MM.1S (cell line): ENCODE data around the gene THAP10.

Experiments used
- DNase-seq: peaks from one replicate; pipeline ENCODE4 v3.0.0-alpha.2; 2015
- H2AFZ ChIP-seq: fragments of 300-600 bp; sonication (generic); 2 replicates; pipeline ENCODE4 v1.6.0; 2016; ENCODE audit warnings: antibody characterized with exemption, low read length
- H3F3A ChIP-seq: fragments of 300-600 bp; sonication (generic); 2 replicates; pipeline ENCODE4 v1.6.1; 2016; ENCODE audit warnings: mild to moderate bottlenecking, antibody characterized with exemption, low read length, moderate library complexity, mixed read lengths; ENCODE audit not compliant: insufficient read depth
- H3K27ac ChIP-seq: fragments of 300-600 bp; sonication (generic); 2 replicates; pipeline ENCODE4 v1.5.1; 2016; ENCODE audit warnings: mild to moderate bottlenecking, low read length
- H3K27me3 ChIP-seq: fragments of 300-600 bp; sonication (generic); replicated peaks from 2 replicates; pipeline ENCODE4 v1.6.0; 2016; ENCODE audit warnings: low read length; ENCODE audit not compliant: insufficient read depth
- H3K36me3 ChIP-seq: fragments of 300-600 bp; sonication (generic); replicated peaks from 2 replicates; pipeline ENCODE4 v1.6.1; 2016; ENCODE audit warnings: mild to moderate bottlenecking, low read length, mixed read lengths; ENCODE audit not compliant: insufficient read depth
- H3K4me1 ChIP-seq: fragments of 300-600 bp; sonication (generic); 2 replicates; pipeline ENCODE4 v1.6.1; 2016; ENCODE audit warnings: low read length, mixed read lengths
- H3K4me2 ChIP-seq: fragments of 300-600 bp; sonication (generic); 2 replicates; pipeline ENCODE4 v1.6.0; 2016; ENCODE audit warnings: low read depth, low read length
- H3K4me3 ChIP-seq: fragments of 300-600 bp; sonication (generic); 2 replicates; pipeline ENCODE4 v1.5.1; 2016; ENCODE audit warnings: low read length, mixed read lengths
- H3K79me2 ChIP-seq: fragments of 300-600 bp; sonication (generic); 2 replicates; pipeline ENCODE4 v1.6.1; 2016; ENCODE audit warnings: mixed run types, low read length, mixed read lengths
- H3K9ac ChIP-seq: fragments of 300-600 bp; sonication (generic); 2 replicates; pipeline ENCODE4 v1.6.1; 2016; ENCODE audit warnings: low read length, mixed read lengths
- H3K9me2 ChIP-seq: fragments of 300-600 bp; sonication (generic); replicated peaks from 2 replicates; pipeline ENCODE4 v1.6.1; 2016; ENCODE audit warnings: mild to moderate bottlenecking, low read length, mixed read lengths; ENCODE audit not compliant: insufficient read depth
- H3K9me3 ChIP-seq: fragments of 300-600 bp; sonication (generic); replicated peaks from 2 replicates; pipeline ENCODE4 v1.6.1; 2016; ENCODE audit warnings: mild to moderate bottlenecking, low read length, mixed read lengths; ENCODE audit not compliant: insufficient read depth
- H4K20me1 ChIP-seq: fragments of 300-600 bp; sonication (generic); 2 replicates; pipeline ENCODE4 v1.6.1; 2016; ENCODE audit warnings: mild to moderate bottlenecking, low read length, moderate library complexity, mixed read lengths; ENCODE audit not compliant: insufficient read depth
- EZH2 ChIP-seq: fragments of 300-600 bp; sonication (generic); optimal IDR thresholded peaks from 2 replicates; pipeline ENCODE3; 2017; ENCODE audit warnings: low read depth, mild to moderate bottlenecking, antibody characterized with exemption, low read length, mixed read lengths
- EZH2phosphoT487 ChIP-seq: fragments of 300-600 bp; sonication (generic); IDR thresholded peaks from 2 replicates; pipeline ENCODE4 v1.6.1; 2018; ENCODE audit warnings: antibody characterized with exemption, low read length
- TF ChIP-seq, protein P1 (sequence below): fragments of 300-600 bp; sonication (generic); IDR thresholded peaks from 2 replicates; pipeline ENCODE4 v1.5.1; 2016; ENCODE audit warnings: antibody characterized with exemption, low read length, mixed read lengths

THAP10 gene

DNA sequence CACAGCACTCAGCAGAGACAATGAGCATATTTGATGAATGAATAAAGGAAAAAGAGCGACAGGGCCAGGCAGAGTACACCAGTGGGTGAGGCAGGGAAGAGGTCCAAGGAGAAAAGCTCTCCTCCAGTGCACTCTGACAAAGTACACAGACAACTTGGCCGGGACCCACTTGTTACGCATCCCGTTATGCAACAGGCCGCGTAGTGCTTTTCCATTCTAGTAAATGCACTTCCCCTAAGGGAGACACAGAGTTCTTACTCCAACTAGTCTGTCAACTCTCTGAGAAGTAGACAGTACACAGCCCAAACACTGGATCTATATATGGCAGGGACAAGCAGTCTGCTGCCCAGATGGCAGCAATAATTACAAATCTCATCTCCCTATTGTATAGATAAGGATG lies 56.8 kb downstream of the THAP10 start:
- TF ChIP-seq, protein P1, sequence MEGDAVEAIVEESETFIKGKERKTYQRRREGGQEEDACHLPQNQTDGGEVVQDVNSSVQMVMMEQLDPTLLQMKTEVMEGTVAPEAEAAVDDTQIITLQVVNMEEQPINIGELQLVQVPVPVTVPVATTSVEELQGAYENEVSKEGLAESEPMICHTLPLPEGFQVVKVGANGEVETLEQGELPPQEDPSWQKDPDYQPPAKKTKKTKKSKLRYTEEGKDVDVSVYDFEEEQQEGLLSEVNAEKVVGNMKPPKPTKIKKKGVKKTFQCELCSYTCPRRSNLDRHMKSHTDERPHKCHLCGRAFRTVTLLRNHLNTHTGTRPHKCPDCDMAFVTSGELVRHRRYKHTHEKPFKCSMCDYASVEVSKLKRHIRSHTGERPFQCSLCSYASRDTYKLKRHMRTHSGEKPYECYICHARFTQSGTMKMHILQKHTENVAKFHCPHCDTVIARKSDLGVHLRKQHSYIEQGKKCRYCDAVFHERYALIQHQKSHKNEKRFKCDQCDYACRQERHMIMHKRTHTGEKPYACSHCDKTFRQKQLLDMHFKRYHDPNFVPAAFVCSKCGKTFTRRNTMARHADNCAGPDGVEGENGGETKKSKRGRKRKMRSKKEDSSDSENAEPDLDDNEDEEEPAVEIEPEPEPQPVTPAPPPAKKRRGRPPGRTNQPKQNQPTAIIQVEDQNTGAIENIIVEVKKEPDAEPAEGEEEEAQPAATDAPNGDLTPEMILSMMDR, result no peak
- TF ChIP-seq EZH2 (no peak), EZH2phosphoT487 (no peak)
- no peaks in the 10 kb centered on the region for H3F3A ChIP-seq

GRCh38 chr15:70834999-70835398 lies 57.2 kb downstream of the THAP10 start:
- H3K79me2 ChIP-seq, result no peaks in the 10 kb centered on the region
- H2AFZ ChIP-seq, result no peak overlapping the region
- TF ChIP-seq, protein P1, result no peak
- no peak for TF ChIP-seq EZH2
- no peak for TF ChIP-seq EZH2phosphoT487
- no peaks in the 10 kb centered on the region for H4K20me1 ChIP-seq
- no peaks in the 10 kb centered on the region for H3K36me3 ChIP-seq
- no peaks in the 10 kb centered on the region for H3K27me3 ChIP-seq
- H3K27ac ChIP-seq, result no peak overlapping the region
- no peaks in the 10 kb centered on the region for H3K9me3 ChIP-seq
- H3K9ac ChIP-seq, result no peak overlapping the region
- no peaks in the 10 kb centered on the region for H3F3A ChIP-seq
- 0 out of 2 replicates have a peak, but pooled peaks cover 5% of the 10 kb centered on the region for H3K4me1 ChIP-seq
- no peak for DNase-seq
- no peaks in the 10 kb centered on the region for H3K9me2 ChIP-seq
- no peak overlapping the region for H3K4me3 ChIP-seq
- no peak overlapping the region for H3K4me2 ChIP-seq

More for the DNA sequence above, 56.8 kb downstream of the THAP10 start:
- H3K9me2 ChIP-seq, result no peaks in the 10 kb centered on the region
- H3K9ac ChIP-seq, result no peak overlapping the region
- DNase-seq, result no peak
- no peak overlapping the region for H3K4me2 ChIP-seq
- 0 out of 2 replicates have a peak, but pooled peaks cover 5% of the 10 kb centered on the region for H3K4me1 ChIP-seq
- H3K79me2 ChIP-seq, result no peaks in the 10 kb centered on the region
- H3K27me3 ChIP-seq, result no peaks in the 10 kb centered on the region
- H4K20me1 ChIP-seq, result no peaks in the 10 kb centered on the region
- no peaks in the 10 kb centered on the region for H3K9me3 ChIP-seq
- no peak overlapping the region for H2AFZ ChIP-seq
- H3K36me3 ChIP-seq, result no peaks in the 10 kb centered on the region
- H3K4me3 ChIP-seq, result no peak overlapping the region
- H3K27ac ChIP-seq, result no peak overlapping the region

GRCh38 chr15:70833861-70834765 lies 58.1 kb downstream of the THAP10 start:
- Histone ChIP-seq H3K9me2 (no peaks in the 10 kb centered on the region), H3K27ac (no peak overlapping the region), H3K4me1 (0 out of 2 replicates have a peak, but pooled peaks cover 5% of the 10 kb centered on the region), H3K79me2 (no peaks in the 10 kb centered on the region), H3K36me3 (no peaks in the 10 kb centered on the region), H3F3A (no peaks in the 10 kb centered on the region), H3K9ac (no peak overlapping the region), H3K27me3 (no peaks in the 10 kb centered on the region), H3K4me3 (no peak overlapping the region), H2AFZ (no peak overlapping the region), H3K4me2 (no peak overlapping the region), H4K20me1 (no peaks in the 10 kb centered on the region), H3K9me3 (no peaks in the 10 kb centered on the region)
- no peak for DNase-seq
- TF ChIP-seq EZH2phosphoT487, result no peak
- no peak for TF ChIP-seq EZH2
- TF ChIP-seq, protein P1, result no peak
